ENCODE results near the gene LCP2.

Gene LCP2

GRCh38 chr5:170297589-170298462 lies at the start of gene LCP2:
Gene LCP2, minus strand, starts transcription at chr5:170297777. Its CDS starts 166 bp downstream, at chr5:170297611.
- peak; percentile 45 for DNase-seq

- no peak for DNase-seq
These were observed 49.5 kb upstream of the LCP2 start for GRCh38 chr5:170347022-170347567.

- no peak for DNase-seq
These were observed 48.4 kb upstream of the LCP2 start for GRCh38 chr5:170345971-170346370.

GRCh38 chr5:170343177-170343576 lies 45.6 kb upstream of the LCP2 start:
- DNase-seq = no peak

GRCh38 chr5:170342153-170342725 lies 44.7 kb upstream of the LCP2 start:
- DNase-seq = no peak

GRCh38 chr5:170341545-170341944 lies 44.0 kb upstream of the LCP2 start:
- no peak for DNase-seq

- DNase-seq = no peak
These were observed 42.2 kb upstream of the LCP2 start for GRCh38 chr5:170339780-170340167.

- peak; percentile 61 for DNase-seq
These were observed 41.6 kb upstream of the LCP2 start for GRCh38 chr5:170338933-170339779.

- DNase-seq = no peak
These were observed 40.7 kb upstream of the LCP2 start for GRCh38 chr5:170338291-170338690.

- DNase-seq = no peak
These were observed 39.6 kb upstream of the LCP2 start for GRCh38 chr5:170337045-170337733.

GRCh38 chr5:170336065-170336464 lies 38.5 kb upstream of the LCP2 start:
- DNase-seq = no peak

GRCh38 chr5:170334626-170335025 lies 37.0 kb upstream of the LCP2 start:
- no peak for DNase-seq

- peak; percentile 54 for DNase-seq
These were observed 35.8 kb upstream of the LCP2 start for GRCh38 chr5:170333161-170333910.

GRCh38 chr5:170332058-170332457 lies 34.5 kb upstream of the LCP2 start:
- no peak for DNase-seq

- DNase-seq = peak; percentile 34
These were observed 33.0 kb upstream of the LCP2 start for GRCh38 chr5:170330568-170331054.

GRCh38 chr5:170329524-170329923 lies 31.9 kb upstream of the LCP2 start:
- DNase-seq = no peak

GRCh38 chr5:170327829-170328228 lies 30.3 kb upstream of the LCP2 start:
- no peak for DNase-seq

- DNase-seq = no peak
These were observed 29.6 kb upstream of the LCP2 start for GRCh38 chr5:170327168-170327567.

GRCh38 chr5:170319301-170319700 lies 21.7 kb upstream of the LCP2 start:
- no peak for DNase-seq

- DNase-seq = no peak
These were observed 19.9 kb upstream of the LCP2 start for GRCh38 chr5:170317499-170317898.

GRCh38 chr5:170316937-170317336 lies 19.4 kb upstream of the LCP2 start:
- DNase-seq = no peak

GRCh38 chr5:170315154-170315553 lies 17.6 kb upstream of the LCP2 start:
- no peak for DNase-seq
